HG03103 (cell line): ENCODE data around the gene ERAL1.
A peak's percentile ranks its signal among the peaks of the same experiment; 100 is the strongest.
"Not testable (repeated sequence)": the region's sequence is repeated elsewhere in the genome, so short reads cannot be mapped to it uniquely, and the experiment has no call there.

Experiments used
- ATAC-seq: cut with Tn5 transposase; IDR thresholded peaks from one replicate; pipeline ENCODE4 v1.9.1; 2021; ENCODE audit warnings: low read depth; ENCODE audit not compliant: unreplicated experiment

The ERAL1 gene

GRCh38 chr17:28848667-28849066 lies 6.1 kb upstream of the ERAL1 start:
- not testable (repeated sequence) for ATAC-seq

GRCh38 chr17:28849281-28849680 lies 5.5 kb upstream of the ERAL1 start:
- ATAC-seq: no peak

DNA sequence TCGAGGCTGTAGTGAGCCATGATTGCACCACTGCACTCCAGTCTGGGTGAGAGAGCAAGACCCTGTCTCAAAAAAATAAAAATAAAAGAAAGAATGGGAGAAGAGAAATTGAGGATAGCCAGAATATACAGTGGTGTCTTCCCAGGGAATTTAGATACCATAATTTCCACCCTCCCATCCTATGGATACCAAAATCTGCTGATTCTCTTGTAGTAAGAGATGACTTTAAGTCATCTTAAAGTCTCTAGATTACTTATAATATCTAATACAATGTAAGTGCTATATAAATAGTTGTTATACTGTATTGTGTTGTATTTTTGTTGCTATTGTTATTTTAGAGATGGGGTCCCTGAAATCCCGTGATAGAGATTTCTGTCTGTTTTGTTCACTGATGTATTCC lies 1.5 kb upstream of the ERAL1 start:
- no peak for ATAC-seq

DNA sequence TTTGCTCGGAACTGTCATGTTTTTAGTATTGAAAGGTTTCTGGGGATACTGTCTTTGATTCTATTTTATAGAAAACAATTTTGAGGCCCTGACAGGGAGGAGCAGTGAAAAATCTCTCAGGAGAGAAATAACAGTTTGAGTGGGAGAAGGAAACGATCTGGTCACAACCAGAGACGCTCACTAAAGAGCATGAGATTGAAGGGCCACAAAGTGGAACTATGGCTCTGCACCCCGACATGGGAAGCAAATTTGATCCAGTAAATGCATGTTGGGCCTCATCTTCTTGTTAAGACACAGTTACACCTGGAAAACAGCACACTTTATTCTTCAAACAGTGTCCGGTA lies 492 bp downstream of the ERAL1 start:
- ATAC-seq: no peak

- ATAC-seq: no peak
Measured at GRCh38 chr17:28856028-28856574, 1.3 kb downstream of the ERAL1 start.

DNA sequence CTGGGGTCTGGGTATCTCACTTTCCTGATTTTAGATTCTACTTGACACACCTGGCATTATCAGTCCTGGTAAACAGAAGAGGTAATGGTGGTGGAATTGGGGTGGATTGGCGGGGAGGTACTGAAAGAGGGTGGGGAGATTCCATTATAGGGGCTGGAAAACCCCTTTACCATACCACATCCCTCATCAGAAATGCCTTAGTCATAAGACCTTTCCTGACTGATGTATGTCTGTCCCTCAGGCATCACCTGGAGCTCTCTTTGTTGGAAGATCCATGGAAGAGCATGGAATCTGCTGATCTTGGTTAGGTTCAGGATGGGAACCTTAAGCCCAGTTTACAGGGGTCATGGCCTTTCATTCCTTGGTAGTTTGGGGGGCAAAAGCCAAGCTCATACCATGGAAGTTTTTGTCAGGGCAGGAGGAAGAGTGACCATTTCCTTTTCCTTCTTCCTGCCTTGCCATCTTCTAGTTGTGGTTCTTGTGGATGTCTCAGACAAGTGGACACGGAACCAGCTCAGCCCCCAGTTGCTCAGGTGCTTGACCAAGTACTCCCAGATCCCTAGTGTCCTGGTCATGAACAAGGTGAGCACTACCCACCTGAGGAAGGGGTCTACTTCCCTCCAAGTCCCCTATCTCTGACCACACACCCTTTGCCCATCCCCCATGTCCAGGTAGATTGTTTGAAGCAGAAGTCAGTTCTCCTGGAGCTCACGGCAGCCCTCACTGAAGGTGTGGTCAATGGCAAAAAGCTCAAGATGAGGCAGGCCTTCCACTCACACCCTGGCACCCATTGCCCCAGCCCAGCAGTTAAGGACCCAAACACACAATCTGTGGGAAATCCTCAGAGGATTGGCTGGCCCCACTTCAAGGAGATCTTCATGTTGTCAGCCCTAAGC lies 3.3 kb downstream of the ERAL1 start:
- ATAC-seq: no peak

DNA sequence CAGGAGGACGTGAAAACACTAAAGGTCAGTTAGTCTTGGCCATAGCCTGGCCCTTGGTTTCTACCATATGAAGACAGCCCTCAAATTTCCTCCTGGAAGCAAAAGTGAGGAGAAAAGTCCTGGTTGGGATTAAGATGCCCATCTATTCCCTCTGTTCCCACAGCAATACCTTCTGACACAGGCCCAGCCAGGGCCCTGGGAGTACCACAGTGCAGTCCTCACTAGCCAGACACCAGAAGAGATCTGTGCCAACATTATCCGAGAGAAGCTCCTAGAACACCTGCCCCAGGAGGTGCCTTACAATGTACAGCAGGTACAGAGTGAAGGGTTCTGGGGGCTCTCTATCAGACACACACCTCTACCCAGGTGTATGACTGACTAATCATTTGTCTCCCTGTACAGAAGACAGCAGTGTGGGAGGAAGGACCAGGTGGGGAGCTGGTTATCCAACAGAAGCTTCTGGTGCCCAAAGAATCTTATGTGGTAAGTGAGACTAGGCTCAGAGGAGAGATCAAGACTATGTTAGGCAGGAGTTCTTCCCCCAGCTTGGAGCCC lies 4.1 kb downstream of the ERAL1 start:
- no peak for ATAC-seq

DNA sequence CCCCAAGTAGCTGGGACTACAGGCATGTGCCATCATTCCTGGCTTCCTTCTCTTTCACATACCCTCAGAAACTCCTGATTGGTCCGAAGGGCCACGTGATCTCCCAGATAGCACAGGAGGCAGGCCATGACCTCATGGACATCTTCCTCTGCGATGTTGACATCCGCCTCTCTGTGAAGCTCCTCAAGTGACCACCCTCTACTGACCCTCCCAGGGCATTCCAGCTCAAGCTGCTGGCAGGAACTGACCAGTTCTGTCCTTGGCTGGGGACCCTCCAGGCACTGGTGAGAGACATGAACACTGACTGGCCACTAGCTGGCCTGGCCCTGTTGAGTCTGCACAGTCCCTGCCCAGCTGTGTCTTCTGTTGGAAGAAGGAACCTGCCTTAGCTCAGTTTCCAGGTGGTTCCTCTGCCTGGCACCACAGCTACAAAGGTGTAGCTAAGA lies 5.6 kb downstream of the ERAL1 start:
- no peak for ATAC-seq

- ATAC-seq: no peak
Measured at GRCh38 chr17:28861393-28862203, 6.8 kb downstream of the ERAL1 start.

GRCh38 chr17:28862561-28862960 lies 7.7 kb downstream of the ERAL1 start:
- ATAC-seq: no peak

DNA sequence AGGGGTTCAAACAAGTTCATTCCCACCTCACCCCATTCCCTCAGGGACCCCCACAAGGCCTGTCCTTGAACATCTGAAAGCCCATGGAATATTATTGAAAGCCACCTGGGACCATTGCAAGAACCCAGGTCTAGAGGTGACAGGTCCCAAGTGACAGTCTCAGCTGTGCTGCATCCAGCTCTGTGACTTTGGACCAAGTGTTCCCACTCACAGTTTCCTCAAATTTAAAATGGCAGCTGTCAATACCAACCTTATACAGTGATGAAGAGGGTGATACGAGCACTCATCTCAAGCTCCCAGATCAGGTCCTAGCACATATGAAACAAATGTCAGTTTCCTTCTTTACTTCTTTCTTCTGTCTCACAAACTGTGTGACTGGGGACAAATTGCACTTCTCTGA lies 9.1 kb downstream of the ERAL1 start:
- ATAC-seq: no peak

GRCh38 chr17:28864991-28865849 lies 10.4 kb downstream of the ERAL1 start:
- ATAC-seq: no peak

DNA sequence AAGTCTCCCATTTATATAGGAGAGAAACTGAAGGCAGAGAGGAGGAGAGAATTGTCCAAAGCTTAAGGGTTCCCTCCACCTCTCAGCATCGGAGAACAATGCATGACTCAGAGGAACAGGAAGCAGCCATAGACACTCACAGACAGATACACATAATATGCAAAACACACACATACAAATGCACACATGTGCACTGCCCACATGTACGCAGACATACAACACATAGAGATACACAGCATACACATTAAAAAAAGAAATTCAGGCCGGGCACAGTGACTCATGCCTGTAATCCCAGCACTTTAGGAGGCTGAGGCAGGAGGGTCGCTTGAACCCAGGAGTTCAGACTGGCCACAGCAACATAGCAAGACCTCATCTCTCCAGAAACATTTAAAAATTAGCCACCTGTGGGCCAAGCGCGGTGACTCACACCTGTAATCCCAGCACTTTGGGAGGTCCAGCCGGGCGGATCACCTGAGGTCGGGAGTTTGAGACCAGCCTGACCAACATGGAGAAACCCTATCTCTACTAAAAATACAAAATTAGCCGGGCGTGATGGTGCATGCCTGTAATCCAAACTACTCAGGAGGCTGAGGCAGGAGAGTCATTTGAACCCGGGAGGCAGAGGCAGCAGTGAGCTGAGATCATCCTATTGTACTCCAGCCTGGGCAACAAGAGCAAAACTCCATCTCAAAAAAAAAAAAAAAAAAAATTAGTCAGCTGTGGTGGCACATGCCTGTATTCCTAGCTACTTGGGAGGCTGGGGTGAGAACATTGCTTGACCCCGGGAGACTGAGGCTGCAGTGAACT lies 11.3 kb downstream of the ERAL1 start:
- ATAC-seq: no peak

- ATAC-seq: no peak
Measured at GRCh38 chr17:28867276-28867675, 12.5 kb downstream of the ERAL1 start.

- ATAC-seq: peak; percentile 95
Measured at GRCh38 chr17:28871056-28871579, 16.3 kb downstream of the ERAL1 start.

DNA sequence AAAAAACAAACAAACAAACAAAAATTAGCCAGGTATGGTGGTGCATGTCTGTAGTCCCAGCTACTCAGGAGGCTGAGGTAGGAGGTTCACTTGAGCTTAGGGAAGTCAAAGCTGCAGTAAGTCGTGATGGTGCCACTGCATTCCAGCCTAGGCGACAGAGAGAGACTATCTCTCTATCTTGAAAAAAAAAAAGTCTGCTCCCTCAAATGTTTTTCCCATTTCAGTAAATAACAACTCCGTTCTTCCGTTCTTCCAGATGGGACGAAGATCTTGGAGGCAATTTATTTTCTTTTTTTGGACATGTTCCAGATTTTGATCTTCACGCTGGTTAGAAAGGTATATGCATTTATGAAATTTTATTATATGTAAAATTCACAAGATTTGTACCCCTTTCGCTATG lies 19.0 kb downstream of the ERAL1 start:
- no peak for ATAC-seq

GRCh38 chr17:28874750-28875149 lies 19.9 kb downstream of the ERAL1 start:
- no peak for ATAC-seq

- no peak for ATAC-seq
Measured at GRCh38 chr17:28875848-28876550, 21.2 kb downstream of the ERAL1 start.
